H1 (cell line): ENCODE measurements around the gene LIPA.

Source experiments
- ASH2L ChIP-seq: fragments of 200-600, 300-600 bp; sonication (generic); IDR thresholded peaks from one replicate; pipeline ENCODE4 v1.7.1; 2017; ENCODE audit warnings: low read length
- CEBPB ChIP-seq: IDR thresholded peaks from 2 replicates; pipeline ENCODE4 v1.6.1; 2012; ENCODE audit warnings: low read depth, low read length
- CTCF ChIP-seq, 3 experiments: IDR thresholded peaks; 1 replicate in 2 of 3; 2 replicates in 1 of 3; pipeline versions ENCODE4 v1.5.1 to v1.6.1; 2011; ENCODE audit warnings: low read length in 3 of 3, mild to moderate bottlenecking in 3 of 3, inconsistent platforms in 2 of 3, low read depth in 1 of 3, moderate library complexity in 1 of 3; ENCODE audit not compliant: insufficient read depth in 1 of 3; ENCODE audit errors: control extremely low read depth in 1 of 3
- E2F6 ChIP-seq: IDR thresholded peaks from 2 replicates; pipeline ENCODE4 v1.6.1; 2012; ENCODE audit warnings: inconsistent platforms
- EZH2 ChIP-seq: fragments of 200-600 bp; sonication (generic); IDR thresholded peaks from 2 replicates; pipeline ENCODE4 v1.7.1; 2012; ENCODE audit warnings: low read depth, mild to moderate bottlenecking, moderate library complexity, low read length, inconsistent platforms; ENCODE audit not compliant: severe bottlenecking
- HDAC2 ChIP-seq, 2 experiments: fragments of 300-600 bp in 1 of 2; sonication (generic) in 1 of 2; IDR thresholded peaks; 2 replicates each; pipeline ENCODE4 v1.6.1; 2011 to 2012; ENCODE audit warnings: low read depth in 2 of 2, low read length in 2 of 2, mild to moderate bottlenecking in 2 of 2, moderate library complexity in 2 of 2, borderline replicate concordance in 1 of 2, inconsistent platforms in 1 of 2
- JUN ChIP-seq: IDR thresholded peaks from 2 replicates; pipeline ENCODE4 v1.6.1; 2011; ENCODE audit warnings: low read depth, mild to moderate bottlenecking, improper control_type of control experiment, low read length
- MAX ChIP-seq: IDR thresholded peaks from 2 replicates; pipeline ENCODE4 v1.6.1; 2012; ENCODE audit warnings: inconsistent platforms
- POLR2AphosphoS5 ChIP-seq: IDR thresholded peaks from 2 replicates; pipeline ENCODE4 v1.6.1; 2011; ENCODE audit warnings: low read depth, low read length
- POU5F1 ChIP-seq: IDR thresholded peaks from 2 replicates; pipeline ENCODE4 v1.6.1; 2011; ENCODE audit warnings: low read depth, mild to moderate bottlenecking, low read length, moderate library complexity
- RBBP5 ChIP-seq: IDR thresholded peaks from 2 replicates; pipeline ENCODE4 v1.7.1; 2012; ENCODE audit warnings: low read depth, mild to moderate bottlenecking, inconsistent platforms, low read length, moderate library complexity, borderline replicate concordance
- YY1 ChIP-seq: IDR thresholded peaks from 2 replicates; pipeline ENCODE4 v1.6.1; 2011; ENCODE audit warnings: low read depth, mild to moderate bottlenecking, low read length
- ZNF274 ChIP-seq: IDR thresholded peaks from 2 replicates; pipeline ENCODE4 v1.7.0; 2012; ENCODE audit warnings: low read length, borderline replicate concordance; ENCODE audit errors: extremely low read depth

- no peak for TF ChIP-seq POU5F1
- TF ChIP-seq HDAC2 (IDR thresholded peaks at IDR 0.05; ENCODE audit: borderline replicate concordance in 1 of 2, low read depth in 2 of 2, low read length in 2 of 2): no peak
- TF ChIP-seq YY1: no peak
- TF ChIP-seq MAX: no peak
- TF ChIP-seq ZNF274: no peak
- TF ChIP-seq EZH2: no peak
- TF ChIP-seq CTCF (IDR thresholded peaks at IDR 0.05; ENCODE audit: control extremely low read depth in 1 of 3, insufficient read depth in 1 of 3, low read depth in 1 of 3, low read length in 3 of 3): no peak
- TF ChIP-seq POLR2AphosphoS5: no peak
- no peak for TF ChIP-seq ASH2L
- TF ChIP-seq JUN: no peak
- no peak for TF ChIP-seq CEBPB
- no peak for TF ChIP-seq E2F6
- no peak for TF ChIP-seq RBBP5
Observed at GRCh38 chr10:89236226-89236797, 15.3 kb downstream of the LIPA start.
